H9 (cell line): ENCODE data around the gene ADAMTS8. TPM values are rescaled to one million over a fixed set of nuclear protein-coding genes. Genes with fewer than 3 reads are reported as not detected.

Source experiments
- DNase-seq: peaks from one replicate; pipeline ENCODE4 v3.0.0-alpha.2; 2017
- H2AFZ ChIP-seq: one replicate; pipeline ENCODE4 v1.6.1; 2013; ENCODE audit warnings: mild to moderate bottlenecking, low read length, control low read depth, moderate library complexity
- H2AK5ac ChIP-seq: 2 replicates; pipeline ENCODE4 v1.6.1; 2013; ENCODE audit warnings: low read length, control low read depth, mixed read lengths; ENCODE audit not compliant: insufficient read length
- H2BK120ac ChIP-seq: one replicate; pipeline ENCODE4 v1.6.1; 2013; ENCODE audit warnings: low read depth, mild to moderate bottlenecking, low read length, control low read depth, inconsistent platforms; ENCODE audit not compliant: poor library complexity, severe bottlenecking
- H2BK12ac ChIP-seq: 2 replicates; pipeline ENCODE4 v1.6.1; 2013; ENCODE audit warnings: low read length, control low read depth, mixed read lengths, low read depth; ENCODE audit not compliant: insufficient read length
- H2BK15ac ChIP-seq: 2 replicates; pipeline ENCODE4 v1.6.1; 2013; ENCODE audit warnings: low read depth, low read length, control low read depth
- H2BK20ac ChIP-seq: one replicate; pipeline ENCODE4 v1.6.1; 2013; ENCODE audit warnings: low read depth, mild to moderate bottlenecking, low read length, control low read depth, inconsistent platforms; ENCODE audit not compliant: poor library complexity, severe bottlenecking
- H2BK5ac ChIP-seq: 2 replicates; pipeline ENCODE4 v1.6.1; 2013; ENCODE audit warnings: low read length, control low read depth, mixed read lengths; ENCODE audit not compliant: insufficient read length
- H3K14ac ChIP-seq: 2 replicates; pipeline ENCODE4 v1.6.1; 2013; ENCODE audit warnings: low read length, control low read depth; ENCODE audit not compliant: insufficient read depth
- H3K18ac ChIP-seq: 2 replicates; pipeline ENCODE4 v1.6.1; 2013; ENCODE audit warnings: low read depth, mild to moderate bottlenecking, mixed read lengths, low read length, control low read depth; ENCODE audit not compliant: insufficient read length
- H3K23ac ChIP-seq: 2 replicates; pipeline ENCODE4 v1.6.1; 2013; ENCODE audit warnings: low read length, control low read depth, mixed read lengths, low read depth; ENCODE audit not compliant: insufficient read length
- H3K23me2 ChIP-seq: 2 replicates; pipeline ENCODE4 v1.6.1; 2013; ENCODE audit warnings: low read depth, mild to moderate bottlenecking, mixed read lengths, low read length, control low read depth; ENCODE audit not compliant: insufficient read length, poor library complexity, severe bottlenecking
- H3K27ac ChIP-seq: 2 replicates; pipeline ENCODE4 v1.5.1; 2013; ENCODE audit warnings: low read length, control low read depth, mixed read lengths, low read depth; ENCODE audit not compliant: insufficient read length
- H3K27me3 ChIP-seq: 2 replicates; pipeline ENCODE4 v1.6.1; 2013; ENCODE audit warnings: low read length, control low read depth, inconsistent platforms; ENCODE audit not compliant: insufficient read depth
- H3K4ac ChIP-seq: 2 replicates; pipeline ENCODE4 v1.6.1; 2013; ENCODE audit warnings: low read depth, mild to moderate bottlenecking, control low read depth, inconsistent platforms, low read length, moderate library complexity
- H3K4me1 ChIP-seq: 2 replicates; pipeline ENCODE4 v1.6.1; 2013; ENCODE audit warnings: low read length, control low read depth, inconsistent platforms; ENCODE audit not compliant: insufficient read depth
- H3K4me2 ChIP-seq: 2 replicates; pipeline ENCODE4 v1.6.1; 2013; ENCODE audit warnings: low read length, control low read depth, mixed read lengths; ENCODE audit not compliant: insufficient read length, insufficient read depth
- H3K56ac ChIP-seq: 2 replicates; pipeline ENCODE4 v1.6.1; 2013; ENCODE audit warnings: low read depth, mild to moderate bottlenecking, mixed read lengths, low read length, control low read depth; ENCODE audit not compliant: insufficient read length
- H3K79me1 ChIP-seq: 2 replicates; pipeline ENCODE4 v1.6.1; 2013; ENCODE audit warnings: low read depth, mild to moderate bottlenecking, moderate library complexity, low read length, control low read depth, inconsistent platforms; ENCODE audit not compliant: insufficient read depth, poor library complexity, severe bottlenecking
- H3K79me2 ChIP-seq: 2 replicates; pipeline ENCODE4 v1.6.1; 2013; ENCODE audit warnings: low read length, control low read depth, inconsistent platforms; ENCODE audit not compliant: insufficient read depth
- H3K9ac ChIP-seq: 2 replicates; pipeline ENCODE4 v1.6.1; 2013; ENCODE audit warnings: low read length, control low read depth, mixed read lengths; ENCODE audit not compliant: insufficient read length; ENCODE audit errors: extremely low read depth
- H3K9me3 ChIP-seq: one replicate; pipeline ENCODE4 v1.6.1; 2013; ENCODE audit warnings: low read depth, low read length, inconsistent platforms; ENCODE audit not compliant: control insufficient read depth
- H3T11ph ChIP-seq: one replicate; pipeline ENCODE4 v1.6.1; 2013; ENCODE audit warnings: mild to moderate bottlenecking, low read length, control low read depth, inconsistent platforms
- H4K20me1 ChIP-seq: one replicate; pipeline ENCODE4 v1.6.1; 2013; ENCODE audit not compliant: control insufficient read depth, insufficient read length, insufficient read depth
- H4K5ac ChIP-seq: 2 replicates; pipeline ENCODE4 v1.6.1; 2013; ENCODE audit warnings: low read depth, mild to moderate bottlenecking, mixed read lengths, low read length, control low read depth; ENCODE audit not compliant: insufficient read length
- H4K8ac ChIP-seq: replicated peaks from 2 replicates; pipeline ENCODE4 v1.6.1; 2013; ENCODE audit warnings: low read length, control low read depth, mixed read lengths, low read depth; ENCODE audit not compliant: insufficient read length
- H4K91ac ChIP-seq: 2 replicates; pipeline ENCODE4 v1.6.1; 2013; ENCODE audit warnings: low read depth, mild to moderate bottlenecking, moderate library complexity, mixed read lengths, low read length, control low read depth; ENCODE audit not compliant: insufficient read length
- H3K27ac Mint-ChIP-seq, 3 experiments: 2 replicates in 2 of 3; 3 replicates in 1 of 3; pipeline ENCODE4 v1.8.0; 2020 to 2021; ENCODE audit warnings: mixed read lengths in 3 of 3, mild to moderate bottlenecking in 1 of 3, moderate library complexity in 1 of 3
- H3K27me3 Mint-ChIP-seq: 2 replicates; pipeline ENCODE4 v1.8.0; 2021; ENCODE audit warnings: low read depth, mild to moderate bottlenecking, moderate library complexity, mixed read lengths
- H3K36me3 Mint-ChIP-seq, 3 experiments: 2 replicates in 2 of 3; 3 replicates in 1 of 3; pipeline ENCODE4 v1.8.0; 2020 to 2021; ENCODE audit warnings: low read depth in 3 of 3, mixed read lengths in 3 of 3; ENCODE audit not compliant: insufficient read depth in 1 of 3
- H3K4me1 Mint-ChIP-seq, 2 experiments: 2 replicates each; pipeline ENCODE4 v1.8.0; 2020; ENCODE audit warnings: mixed read lengths in 2 of 2
- H3K4me3 Mint-ChIP-seq, 2 experiments: 2 replicates in 1 of 2; 3 replicates in 1 of 2; pipeline ENCODE4 v1.8.0; 2020 to 2021; ENCODE audit warnings: mild to moderate bottlenecking in 2 of 2, mixed read lengths in 2 of 2, moderate library complexity in 1 of 2
- H3K9me3 Mint-ChIP-seq, 2 experiments: 2 replicates in 1 of 2; 3 replicates in 1 of 2; pipeline ENCODE4 v1.8.0; 2020; ENCODE audit warnings: mild to moderate bottlenecking in 2 of 2, mixed read lengths in 2 of 2, moderate library complexity in 1 of 2
- CTCF ChIP-seq: fragments of 200-600 bp; sonication (generic); conservative IDR thresholded peaks from 3 replicates; pipeline ENCODE4 v1.8.0; 2021; ENCODE audit warnings: antibody characterized with exemption, mild to moderate bottlenecking
- WGBS: extraction: QIAGEN DNeasy Blood & Tissue Kit; methylation state at CpG from one replicate; pipeline ENCODE4 v1.1.7; 2013; ENCODE audit warnings: missing lambda C conversion rate, low lambda C conversion rate, mixed read lengths; ENCODE audit not compliant: insufficient read length; ENCODE audit errors: extremely low coverage; 5-methylcytosine and 5-hydroxymethylcytosine counted together
- total RNA-seq: library from RNA; stranded (reverse); gene quantifications from 2 replicates; pipeline ENCODE4 v1.2.1, GENCODE V29; 2021

ADAMTS8 gene
- total RNA-seq, 1 experiment from 2014 or later = 5.0 TPM

GRCh38 chr11:130408401-130408890, 20.0 kb downstream of the ADAMTS8 start:
- no peak overlapping the region for H2BK120ac ChIP-seq
- H2AFZ ChIP-seq = no peak overlapping the region
- Mint-ChIP-seq H3K36me3 (peaks cover 3 to 13% (median 4%) of the 10 kb centered on the region in 3 experiments; a peak in 3 of 7 replicates), H3K27ac (no peak overlapping the region), H3K27me3 (peaks cover 42% of the 10 kb centered on the region), H3K9me3 (no peaks in the 10 kb centered on the region; a peak in 1 of 5 replicates), H3K4me3 (no peak overlapping the region), H3K4me1 (peaks cover 36 to 51% of the 10 kb centered on the region in 2 experiments)
- no peak overlapping the region for H3K56ac ChIP-seq
- H2BK20ac ChIP-seq = no peak overlapping the region
- H3K18ac ChIP-seq = no peak overlapping the region
- no peak overlapping the region for H3T11ph ChIP-seq
- no peaks in the 10 kb centered on the region for H3K23me2 ChIP-seq
- H3K79me1 ChIP-seq = no peaks in the 10 kb centered on the region
- no peak overlapping the region for H3K9ac ChIP-seq
- no peak overlapping the region for H3K27ac ChIP-seq
- DNase-seq = no peak
- H4K8ac ChIP-seq = no peak overlapping the region
- no peak overlapping the region for H3K14ac ChIP-seq
- no peak overlapping the region for H3K4me2 ChIP-seq
- H3K4me1 ChIP-seq = peaks cover 8% of the 10 kb centered on the region; the same call in 1 of the 2 replicates
- no peak overlapping the region for H3K4ac ChIP-seq
- H4K5ac ChIP-seq = no peak overlapping the region
- H2BK15ac ChIP-seq = no peak overlapping the region
- H3K79me2 ChIP-seq = no peaks in the 10 kb centered on the region
- H4K91ac ChIP-seq = no peak overlapping the region
- no peak overlapping the region for H2BK5ac ChIP-seq
- no peak for TF ChIP-seq CTCF
- WGBS = no CpG with 5 or more reads among the region's 18 CpGs
- H4K20me1 ChIP-seq = no peaks in the 10 kb centered on the region
- no peak overlapping the region for H2AK5ac ChIP-seq
- H3K27me3 ChIP-seq = no peaks in the 10 kb centered on the region
- no peaks in the 10 kb centered on the region for H3K9me3 ChIP-seq
- H2BK12ac ChIP-seq = no peak overlapping the region
- no peak overlapping the region for H3K23ac ChIP-seq
